Measurements from ENCODE around the gene CYSTM1. TPM values are rescaled to one million over a fixed set of nuclear protein-coding genes. Genes with fewer than 3 reads are reported as not detected.
"Not testable (repeated sequence)": the region's sequence is repeated elsewhere in the genome, so short reads cannot be mapped to it uniquely, and the experiment has no call there.

Gene CYSTM1
- total and polyA plus RNA-seq, 2 donors (not counting 3 experiments of a cell fraction or from before 2014, with no cell fraction given): 28.9 to 41.5 TPM

GRCh38 chr5:140198915-140199314 is 23.9 kb downstream of the CYSTM1 start:
- H4K20me1 ChIP-seq (replicated peaks; ENCODE audit: control insufficient read depth, extremely low read depth, insufficient read depth, low read length); H3K4me1 ChIP-seq (ENCODE audit: control insufficient read depth, extremely low read depth, insufficient read depth, low read length); H2AFZ ChIP-seq (ENCODE audit: low read depth, low read length); BruUV-seq (replicated peaks); H3K9me3 ChIP-seq (replicated peaks; ENCODE audit: control insufficient read depth, insufficient read depth, low read length); POLR2A ChIA-PET; H3K9me1 ChIP-seq (replicated peaks; ENCODE audit: control insufficient read depth, extremely low read depth, insufficient read depth, low read length); dilution Hi-C loops (cut with MboI; ENCODE audit: extremely low pct_ligation_motif_present, low sequenced_read_pairs); H3K27ac ChIP-seq (ENCODE audit: insufficient read depth, low read depth, low read length); H3K9ac ChIP-seq (replicated peaks; ENCODE audit: extremely low read depth, insufficient read depth, low read length); H3K4me3 ChIP-seq (replicated peaks in 1 of 3; ENCODE audit: insufficient read depth in 1 of 3, low read depth in 1 of 3, low read length in 3 of 3); H3K27me3 ChIP-seq (ENCODE audit: control insufficient read depth in 2 of 2, insufficient read depth in 2 of 2, low read length in 2 of 2); intact Hi-C loops (cut with micrococcal nuclease); H3K79me2 ChIP-seq (ENCODE audit: control insufficient read depth, insufficient read depth, low read length); H3K36me3 ChIP-seq (ENCODE audit: control insufficient read depth in 2 of 2, extremely low read depth in 1 of 2, insufficient read depth in 2 of 2, low read length in 2 of 2); H3K4me2 ChIP-seq (ENCODE audit: insufficient read depth, low read length); DNase-seq (ENCODE audit: low read depth, low spot score): not testable (repeated sequence)
- peak; percentile 18 for FAIRE-seq
- CTCF ChIA-PET: interaction anchor here (0.9 to 2.5 kb wide), 2 partner anchors 29 to 53 kb away, joined by 3 to 5 read pairs; no protein-coding TSS in a partner anchor

DNA sequence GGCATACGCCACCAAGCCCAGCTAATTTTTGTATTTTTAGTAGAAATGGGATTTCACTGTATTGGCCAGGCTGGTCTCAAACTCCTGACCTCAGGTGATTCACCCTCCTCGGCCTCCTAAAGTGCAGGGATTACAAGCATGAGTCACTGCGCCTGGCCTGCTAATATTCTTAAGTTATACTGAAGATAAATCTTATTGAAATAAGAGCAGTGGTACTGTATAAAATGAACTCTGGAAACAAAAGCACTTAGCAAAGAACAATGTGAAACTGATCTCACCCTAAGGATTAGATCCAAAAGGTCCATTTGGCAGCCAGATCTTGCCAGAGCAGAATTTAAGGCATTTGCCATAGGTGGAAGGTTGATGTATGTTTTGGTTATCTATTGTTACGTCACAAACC is 27.1 kb downstream of the CYSTM1 start:
- Histone ChIP-seq H4K20me1 (replicated peaks; ENCODE audit: control insufficient read depth, extremely low read depth, insufficient read depth, low read length) (no peaks in the 10 kb centered on the region), H3K4me2 (ENCODE audit: insufficient read depth, low read length) (no peak overlapping the region), H3K79me2 (ENCODE audit: control insufficient read depth, insufficient read depth, low read length) (no peaks in the 10 kb centered on the region), H3K9me3 (replicated peaks; ENCODE audit: control insufficient read depth, insufficient read depth, low read length) (no peaks in the 10 kb centered on the region), H3K9me1 (replicated peaks; ENCODE audit: control insufficient read depth, extremely low read depth, insufficient read depth, low read length) (no peaks in the 10 kb centered on the region), H3K36me3 (ENCODE audit: control insufficient read depth in 2 of 2, extremely low read depth in 1 of 2, insufficient read depth in 2 of 2, low read length in 2 of 2) (no peaks in the 10 kb centered on the region), H2AFZ (ENCODE audit: low read depth, low read length) (no peak overlapping the region), H3K27me3 (ENCODE audit: control insufficient read depth in 2 of 2, insufficient read depth in 2 of 2, low read length in 2 of 2) (no peaks in the 10 kb centered on the region), H3K4me3 (replicated peaks in 1 of 3; ENCODE audit: insufficient read depth in 1 of 3, low read depth in 1 of 3, low read length in 3 of 3) (no peak overlapping the region), H3K27ac (ENCODE audit: insufficient read depth, low read depth, low read length) (no peak overlapping the region), H3K4me1 (ENCODE audit: control insufficient read depth, extremely low read depth, insufficient read depth, low read length) (peaks cover 14% of the 10 kb centered on the region), H3K9ac (replicated peaks; ENCODE audit: extremely low read depth, insufficient read depth, low read length) (no peak overlapping the region)
- ChIA-PET POLR2A (no interaction called here), CTCF (interaction anchor here (0.7 kb wide), 1 partner anchor 89 kb away, joined by 4 read pairs; no protein-coding TSS in a partner anchor)
- intact Hi-C loops (cut with micrococcal nuclease) (no loop called here), dilution Hi-C loops (cut with MboI; ENCODE audit: extremely low pct_ligation_motif_present, low sequenced_read_pairs) (no loop called here)
- TF ChIP-seq CTCF (IDR thresholded peaks at IDR 0.05; ENCODE audit: extremely low read depth in 1 of 2, insufficient read depth in 1 of 2, low read depth in 1 of 2, low read length in 2 of 2): no peak
- TF ChIP-seq FOS (IDR thresholded peaks at IDR 0.05; ENCODE audit: borderline replicate concordance, insufficient read depth, low read length): peak; percentile 7
- DNase-seq (ENCODE audit: low read depth, low spot score): no peak
- FAIRE-seq: no peak
- BruUV-seq (replicated peaks): no TSS peak
